Skin of body (tissue), 2 donors: Measurements from ENCODE around the gene GRK4. TPM values are rescaled to one million over a fixed set of nuclear protein-coding genes. Genes with fewer than 3 reads are reported as not detected.

ENCODE experiments used
- DNase-seq: peaks from one replicate; lab custom pipeline; 2025; lab: John Stamatoyannopoulos, UW
- total RNA-seq: library from RNA; depleted of rRNA; stranded (reverse); fragments of >200 nt; gene quantifications from one replicate; pipeline ENCODE4 v1.2.3, GENCODE V29; 2014

GRK4 gene
- total RNA-seq, 1 donor from 2014 or later = 7.5 TPM

DNA sequence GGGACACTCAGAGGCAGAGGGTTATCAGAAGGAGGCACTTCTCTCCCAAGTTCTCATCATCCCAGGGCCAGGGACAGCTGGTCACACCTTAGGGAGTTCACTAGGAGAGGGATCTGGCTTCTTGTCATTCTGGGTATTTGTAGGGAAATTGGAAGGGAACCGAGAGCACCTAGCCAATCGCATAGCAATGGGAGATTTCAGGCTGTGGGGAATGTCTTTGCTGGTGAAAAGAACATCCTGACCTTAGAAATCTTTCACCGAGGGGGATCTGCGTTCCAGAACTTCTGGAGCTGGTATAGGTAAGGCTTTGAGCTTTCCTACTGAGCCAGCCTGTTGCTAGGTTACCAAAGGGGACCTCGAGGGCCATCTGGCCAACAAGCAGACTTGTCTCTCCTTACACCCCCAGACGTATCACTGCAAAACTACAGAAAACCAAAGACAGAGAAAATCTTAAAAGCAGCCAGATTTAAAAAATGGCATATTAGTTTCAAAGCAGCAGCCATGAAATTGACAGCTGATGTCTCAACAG lies 104.2 kb downstream of the GRK4 start:
- DNase-seq = no peak

DNA sequence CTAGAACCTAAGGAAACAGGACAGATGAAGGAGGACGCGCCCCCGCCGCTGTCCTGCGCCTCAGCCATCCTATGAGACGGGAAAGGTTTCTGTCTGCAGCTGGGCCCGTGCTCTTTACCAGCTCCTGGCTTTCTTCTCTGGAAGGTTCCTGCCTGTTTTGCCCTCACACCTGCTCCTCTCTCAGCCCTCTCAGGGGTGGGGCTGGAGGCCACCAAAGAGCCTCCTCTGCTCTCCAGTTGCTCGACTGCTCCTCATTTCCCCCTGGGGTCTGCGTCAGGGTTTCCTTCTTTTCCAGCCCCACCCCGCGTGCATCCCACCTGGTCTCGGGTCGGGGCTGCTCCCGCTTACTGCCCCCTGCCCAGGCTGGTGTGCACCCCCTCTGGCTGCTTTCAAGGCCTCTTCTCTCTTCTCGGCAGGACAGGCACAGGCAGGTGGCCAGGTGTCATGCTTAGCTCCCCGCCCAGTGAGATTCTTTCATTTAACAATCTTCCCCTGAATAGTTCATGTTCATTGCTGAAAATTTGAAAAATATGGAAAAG lies 106.4 kb downstream of the GRK4 start:
- no peak for DNase-seq

DNA sequence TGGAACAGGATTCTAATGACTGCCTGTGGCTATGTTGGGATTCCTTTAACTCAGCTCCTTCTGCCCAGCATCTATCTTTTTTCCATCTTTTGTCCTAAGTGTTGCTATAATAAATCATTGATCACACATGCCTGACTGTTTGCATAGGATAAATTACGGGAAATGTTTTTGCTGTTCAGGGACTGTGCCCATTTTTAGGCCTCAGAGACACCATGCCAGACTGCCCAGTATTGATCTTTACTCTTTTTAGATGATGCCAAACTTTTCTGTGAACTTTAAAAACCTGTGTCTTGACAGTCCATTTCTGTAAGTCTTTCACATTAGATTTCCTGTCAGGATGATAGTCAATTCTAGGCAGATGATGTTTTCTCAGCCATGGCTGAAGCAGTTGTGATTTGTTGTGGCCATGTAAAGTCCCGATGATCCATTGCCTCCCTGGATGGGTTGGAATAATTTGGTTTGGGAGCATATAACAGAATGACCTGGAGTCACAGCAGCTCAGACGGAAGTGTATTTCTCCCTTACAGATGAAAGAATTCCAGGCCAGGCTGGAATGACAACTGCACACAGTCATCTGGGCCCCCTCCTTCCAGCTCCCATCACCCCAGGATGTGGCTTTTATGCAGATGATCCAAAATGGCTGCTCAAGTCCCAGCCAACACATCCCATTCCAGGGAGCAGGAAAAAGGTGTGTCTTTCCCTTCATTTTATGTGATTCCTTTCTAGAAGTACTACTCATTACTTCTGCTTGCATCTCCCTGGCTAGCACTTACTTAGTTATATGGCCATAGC lies 107.5 kb downstream of the GRK4 start:
- DNase-seq = no peak

DNA sequence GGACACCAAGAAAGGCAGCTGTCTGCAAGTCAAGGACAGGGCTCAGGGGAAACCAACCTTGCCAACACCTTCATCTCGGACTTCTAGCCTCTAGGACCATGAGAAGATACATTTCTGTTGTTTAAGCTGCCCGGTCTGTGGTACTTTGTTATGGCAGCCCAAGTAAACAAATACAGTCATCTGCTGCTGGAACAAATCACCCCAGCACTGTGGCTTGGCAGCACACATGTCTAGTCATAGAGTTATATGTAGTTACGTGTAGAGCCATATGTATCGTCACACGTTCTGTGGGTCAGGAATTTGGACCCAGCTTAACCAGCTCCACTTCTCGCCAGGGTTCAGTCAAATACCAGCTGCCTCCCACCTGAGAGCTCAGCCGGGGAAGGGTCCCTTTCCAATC lies 108.4 kb downstream of the GRK4 start:
- no peak for DNase-seq

DNA sequence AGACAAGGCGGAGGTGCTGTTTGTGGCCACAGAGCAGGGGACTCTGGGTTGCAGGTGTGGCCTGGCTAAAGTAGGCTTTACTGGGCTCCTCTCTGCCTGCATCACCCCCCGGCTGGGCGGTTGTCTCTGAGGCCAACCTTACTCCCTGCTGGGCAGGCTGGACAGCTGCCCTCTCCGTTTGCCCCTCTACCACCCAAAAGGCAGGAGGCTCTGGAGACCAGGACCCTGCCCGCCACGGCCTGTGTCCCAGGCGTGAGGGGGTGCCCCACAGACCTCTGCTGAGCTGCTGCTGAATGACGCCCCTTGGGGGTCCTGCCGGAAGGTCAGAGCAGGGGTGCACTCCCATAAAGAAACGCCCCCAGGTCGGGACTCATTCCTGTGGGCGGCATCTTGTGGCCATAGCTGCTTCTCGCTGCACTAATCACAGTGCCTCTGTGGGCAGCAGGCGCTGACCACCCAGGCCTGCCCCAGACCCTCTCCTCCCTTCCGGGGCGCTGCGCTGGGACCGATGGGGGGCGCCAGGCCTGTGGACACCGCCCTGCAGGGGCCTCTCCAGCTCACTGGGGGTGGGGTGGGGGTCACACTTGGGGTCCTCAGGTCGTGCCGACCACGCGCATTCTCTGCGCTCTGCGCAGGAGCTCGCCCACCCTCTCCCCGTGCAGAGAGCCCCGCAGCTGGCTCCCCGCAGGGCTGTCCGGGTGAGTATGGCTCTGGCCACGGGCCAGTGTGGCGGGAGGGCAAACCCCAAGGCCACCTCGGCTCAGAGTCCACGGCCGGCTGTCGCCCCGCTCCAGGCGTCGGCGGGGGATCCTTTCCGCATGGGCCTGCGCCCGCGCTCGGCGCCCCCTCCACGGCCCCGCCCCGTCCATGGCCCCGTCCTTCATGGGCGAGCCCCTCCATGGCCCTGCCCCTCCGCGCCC lies 110.0 kb downstream of the GRK4 start:
- peak; percentile 78 for DNase-seq

DNA sequence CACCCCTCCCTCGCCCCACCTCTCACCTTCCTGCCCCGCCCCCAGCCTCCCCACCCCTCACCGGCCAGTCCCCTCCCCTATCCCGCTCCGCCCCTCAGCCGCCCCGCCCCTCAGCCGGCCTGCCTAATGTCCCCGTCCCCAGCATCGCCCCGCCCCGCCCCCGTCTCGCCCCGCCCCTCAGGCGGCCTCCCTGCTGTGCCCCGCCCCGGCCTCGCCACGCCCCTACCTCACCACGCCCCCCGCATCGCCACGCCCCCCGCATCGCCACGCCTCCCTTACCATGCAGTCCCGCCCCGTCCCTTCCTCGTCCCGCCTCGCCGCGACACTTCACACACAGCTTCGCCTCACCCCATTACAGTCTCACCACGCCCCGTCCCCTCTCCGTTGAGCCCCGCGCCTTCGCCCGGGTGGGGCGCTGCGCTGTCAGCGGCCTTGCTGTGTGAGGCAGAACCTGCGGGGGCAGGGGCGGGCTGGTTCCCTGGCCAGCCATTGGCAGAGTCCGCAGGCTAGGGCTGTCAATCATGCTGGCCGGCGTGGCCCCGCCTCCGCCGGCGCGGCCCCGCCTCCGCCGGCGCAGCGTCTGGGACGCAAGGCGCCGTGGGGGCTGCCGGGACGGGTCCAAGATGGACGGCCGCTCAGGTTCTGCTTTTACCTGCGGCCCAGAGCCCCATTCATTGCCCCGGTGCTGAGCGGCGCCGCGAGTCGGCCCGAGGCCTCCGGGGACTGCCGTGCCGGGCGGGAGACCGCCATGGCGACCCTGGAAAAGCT lies 110.9 kb downstream of the GRK4 start, which contains the start of the genes HTT and HTT-AS:
Gene HTT (plus strand): TSS at position 604 of the 768 bp plus-strand sequence. CDS start 145 bp downstream, at position 749.
Gene HTT-AS (minus strand): TSS at position 461 of the 768 bp plus-strand sequence.
- DNase-seq = peak; percentile 97

DNA sequence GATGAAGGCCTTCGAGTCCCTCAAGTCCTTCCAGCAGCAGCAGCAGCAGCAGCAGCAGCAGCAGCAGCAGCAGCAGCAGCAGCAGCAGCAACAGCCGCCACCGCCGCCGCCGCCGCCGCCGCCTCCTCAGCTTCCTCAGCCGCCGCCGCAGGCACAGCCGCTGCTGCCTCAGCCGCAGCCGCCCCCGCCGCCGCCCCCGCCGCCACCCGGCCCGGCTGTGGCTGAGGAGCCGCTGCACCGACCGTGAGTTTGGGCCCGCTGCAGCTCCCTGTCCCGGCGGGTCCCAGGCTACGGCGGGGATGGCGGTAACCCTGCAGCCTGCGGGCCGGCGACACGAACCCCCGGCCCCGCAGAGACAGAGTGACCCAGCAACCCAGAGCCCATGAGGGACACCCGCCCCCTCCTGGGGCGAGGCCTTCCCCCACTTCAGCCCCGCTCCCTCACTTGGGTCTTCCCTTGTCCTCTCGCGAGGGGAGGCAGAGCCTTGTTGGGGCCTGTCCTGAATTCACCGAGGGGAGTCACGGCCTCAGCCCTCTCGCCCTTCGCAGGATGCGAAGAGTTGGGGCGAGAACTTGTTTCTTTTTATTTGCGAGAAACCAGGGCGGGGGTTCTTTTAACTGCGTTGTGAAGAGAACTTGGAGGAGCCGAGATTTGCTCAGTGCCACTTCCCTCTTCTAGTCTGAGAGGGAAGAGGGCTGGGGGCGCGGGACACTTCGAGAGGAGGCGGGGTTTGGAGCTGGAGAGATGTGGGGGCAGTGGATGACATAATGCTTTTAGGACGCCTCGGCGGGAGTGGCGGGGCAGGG lies 111.7 kb downstream of the GRK4 start:
- peak; percentile 33 for DNase-seq

DNA sequence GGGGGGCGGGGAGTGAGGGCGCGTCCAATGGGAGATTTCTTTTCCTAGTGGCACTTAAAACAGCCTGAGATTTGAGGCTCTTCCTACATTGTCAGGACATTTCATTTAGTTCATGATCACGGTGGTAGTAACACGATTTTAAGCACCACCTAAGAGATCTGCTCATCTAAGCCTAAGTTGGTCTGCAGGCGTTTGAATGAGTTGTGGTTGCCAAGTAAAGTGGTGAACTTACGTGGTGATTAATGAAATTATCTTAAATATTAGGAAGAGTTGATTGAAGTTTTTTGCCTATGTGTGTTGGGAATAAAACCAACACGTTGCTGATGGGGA lies 112.2 kb downstream of the GRK4 start:
- no peak for DNase-seq

DNA sequence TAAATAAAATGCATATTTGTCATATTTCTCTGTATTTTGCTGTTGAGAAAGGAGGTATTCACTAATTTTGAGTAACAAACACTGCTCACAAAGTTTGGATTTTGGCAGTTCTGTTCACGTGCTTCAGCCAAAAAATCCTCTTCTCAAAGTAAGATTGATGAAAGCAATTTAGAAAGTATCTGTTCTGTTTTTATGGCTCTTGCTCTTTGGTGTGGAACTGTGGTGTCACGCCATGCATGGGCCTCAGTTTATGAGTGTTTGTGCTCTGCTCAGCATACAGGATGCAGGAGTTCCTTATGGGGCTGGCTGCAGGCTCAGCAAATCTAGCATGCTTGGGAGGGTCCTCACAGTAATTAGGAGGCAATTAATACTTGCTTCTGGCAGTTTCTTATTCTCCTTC lies 114.4 kb downstream of the GRK4 start:
- DNase-seq = no peak

DNA sequence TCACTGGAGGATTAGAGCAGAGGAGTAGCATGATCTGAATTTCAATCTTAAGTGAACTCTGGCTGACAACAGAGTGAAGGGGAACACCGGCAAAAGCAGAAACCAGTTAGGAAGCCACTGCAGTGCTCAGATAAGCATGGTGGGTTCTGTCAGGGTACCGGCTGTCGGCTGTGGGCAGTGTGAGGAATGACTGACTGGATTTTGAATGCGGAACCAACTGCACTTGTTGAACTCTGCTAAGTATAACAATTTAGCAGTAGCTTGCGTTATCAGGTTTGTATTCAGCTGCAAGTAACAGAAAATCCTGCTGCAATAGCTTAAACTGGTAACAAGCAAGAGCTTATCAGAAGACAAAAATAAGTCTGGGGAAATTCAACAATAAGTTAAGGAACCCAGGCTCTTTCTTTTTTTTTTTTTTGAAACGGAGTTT lies 116.3 kb downstream of the GRK4 start:
- DNase-seq = no peak

DNA sequence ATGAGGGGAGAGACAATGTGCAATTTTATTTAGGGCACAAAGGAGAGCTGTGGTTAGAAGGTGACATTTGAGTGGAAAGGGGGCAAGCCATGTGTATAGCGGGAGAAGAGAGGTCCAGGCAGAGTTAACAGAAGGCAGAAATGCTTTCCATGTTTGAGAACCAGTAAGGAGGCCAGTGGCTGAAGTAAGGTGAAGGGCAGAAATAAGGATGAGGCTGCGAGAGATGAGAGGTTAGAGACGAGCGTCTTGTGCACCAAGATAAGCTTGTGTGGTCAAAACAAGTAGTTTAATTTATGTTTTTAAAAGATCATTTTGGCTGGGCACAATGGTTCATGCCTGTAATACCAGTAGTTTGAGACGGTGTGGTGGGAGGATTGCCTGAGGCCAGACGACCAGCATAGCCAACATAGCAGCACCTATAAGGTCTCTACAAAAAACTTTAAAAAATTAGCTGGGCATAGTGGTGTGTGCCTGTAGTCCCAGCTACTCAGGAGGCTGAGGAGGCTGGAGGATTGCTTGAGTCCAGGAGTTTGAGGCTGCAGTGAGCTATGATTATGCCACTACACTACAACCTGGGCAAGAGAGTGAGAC lies 119.6 kb downstream of the GRK4 start:
- no peak for DNase-seq

DNA sequence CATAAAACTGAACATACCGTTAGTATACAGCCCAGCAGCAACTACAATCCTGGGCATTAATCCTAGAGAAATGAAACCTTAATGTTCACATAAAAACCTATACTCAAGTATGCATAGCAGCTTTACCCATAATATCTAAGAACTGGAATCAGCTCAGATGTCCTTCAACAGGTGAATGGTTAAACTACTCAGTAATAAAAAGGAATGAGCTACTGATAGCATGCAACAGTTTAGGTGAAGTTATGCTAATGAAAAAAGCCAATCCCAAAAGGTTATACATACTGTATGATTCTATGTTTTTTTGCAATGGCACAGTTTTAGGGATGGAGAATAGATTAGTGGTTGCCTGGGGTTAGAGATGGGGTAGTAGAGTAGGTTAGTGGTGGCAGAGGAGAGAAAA lies 120.4 kb downstream of the GRK4 start:
- DNase-seq = no peak

DNA sequence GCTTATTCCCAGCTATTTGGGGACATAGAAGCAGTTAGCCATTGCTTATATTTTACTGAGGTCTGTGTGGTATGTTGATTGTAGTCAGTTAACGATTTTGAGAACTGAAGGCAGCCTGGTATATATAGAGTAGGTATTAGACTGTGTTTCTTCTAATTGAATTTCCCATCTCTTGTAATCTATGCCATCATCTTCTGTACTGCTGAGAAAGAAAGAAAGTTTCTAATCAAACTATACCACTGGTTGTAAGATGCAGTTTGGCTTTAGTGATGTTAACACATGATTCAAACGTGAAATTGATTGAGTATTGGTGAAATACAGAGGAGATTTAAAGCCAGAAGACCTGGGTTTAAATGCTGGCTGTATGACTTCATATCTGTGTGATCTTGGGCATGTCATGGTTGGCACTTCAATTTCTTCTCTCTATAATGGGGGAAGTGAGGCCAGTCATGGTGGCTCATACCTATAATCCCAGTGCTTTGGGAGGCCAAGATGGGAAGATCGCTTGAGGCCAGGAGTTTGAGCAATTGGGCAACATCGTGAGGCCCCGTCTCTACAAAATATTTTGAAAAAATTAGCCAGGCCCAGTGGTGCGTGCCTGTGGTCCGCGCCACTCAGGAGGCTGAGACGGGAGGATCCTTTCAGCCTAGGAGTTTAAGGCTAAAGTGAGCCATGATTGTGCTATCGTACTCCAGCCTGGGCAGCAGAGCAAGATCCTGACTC lies 122.7 kb downstream of the GRK4 start:
- no peak for DNase-seq

DNA sequence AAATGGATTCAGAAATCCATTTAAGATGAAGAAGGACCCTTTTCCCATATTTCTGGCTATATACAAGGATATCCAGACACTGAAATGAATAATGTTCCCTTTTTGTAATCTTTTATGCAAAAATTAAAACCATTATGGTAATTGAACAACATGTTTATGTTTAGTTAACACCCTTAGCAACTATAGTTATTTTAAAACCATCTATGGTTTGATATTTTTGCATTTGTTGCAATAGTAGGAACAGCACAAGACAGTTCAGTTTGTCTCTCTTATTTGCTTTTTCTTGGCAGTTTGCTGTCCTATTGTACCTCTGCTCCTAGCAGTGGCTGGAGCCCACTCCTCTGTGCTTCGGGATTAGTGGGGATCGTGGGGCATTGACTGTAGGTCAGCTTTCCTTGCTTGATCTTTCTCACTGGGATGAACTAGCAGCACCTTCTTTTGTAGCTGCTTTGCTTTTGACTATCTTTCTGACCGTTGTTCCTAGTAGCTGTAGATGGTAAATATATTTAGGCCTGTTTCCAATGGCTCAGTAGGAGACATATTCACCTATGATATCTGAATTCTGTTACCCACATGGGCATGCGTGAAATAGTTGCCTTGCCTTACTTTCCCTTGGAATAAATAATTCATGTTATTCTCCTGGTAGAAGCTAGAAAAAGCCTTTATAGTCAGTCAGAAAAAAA lies 123.9 kb downstream of the GRK4 start:
- no peak for DNase-seq
